ENCODE measurements around the gene TMEM250. TPM values are rescaled to one million over a fixed set of nuclear protein-coding genes. Genes with fewer than 3 reads are reported as not detected.

The TMEM250 gene
- total RNA-seq, 4 donors from 2014 or later, result 25.7 to 46.9 (median 41.5) TPM

DNA sequence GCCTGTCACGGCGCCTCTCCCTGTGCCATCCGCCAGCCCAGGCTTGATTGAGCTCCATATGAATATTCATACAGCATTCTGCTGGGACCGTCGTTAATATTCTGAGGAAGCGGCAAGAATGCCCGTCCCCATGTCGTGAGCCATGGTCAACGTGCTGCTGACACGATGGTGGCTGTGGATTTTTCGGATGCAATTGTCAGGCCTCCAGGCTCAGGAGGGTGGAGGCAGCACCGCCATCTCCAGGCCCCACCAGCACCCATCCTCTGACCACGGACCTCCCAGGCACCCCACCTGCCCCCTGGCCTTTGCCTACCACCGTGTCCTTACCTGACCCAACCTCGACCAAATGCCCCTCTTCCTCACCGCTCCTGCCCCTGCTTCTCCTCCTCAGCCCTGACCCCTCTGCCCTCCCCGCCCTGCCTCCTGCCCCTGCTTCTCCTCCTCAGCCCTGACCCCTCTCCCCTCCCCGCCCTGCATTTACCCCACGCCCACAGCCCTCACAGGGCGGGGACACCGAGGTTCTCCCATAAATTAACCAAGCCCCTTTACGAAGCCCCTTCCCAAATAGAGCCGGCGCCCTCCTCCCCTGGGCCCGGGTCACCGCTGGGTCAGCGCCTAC, 9.9 kb downstream of the TMEM250 start:
- H3K9me3 ChIP-seq, result no peaks in the 10 kb centered on the region
- peak overlapping the region; percentile 72 to 84 (median 74) for H3K27ac ChIP-seq
- ATAC-seq (no peak), DNase-seq (no peak)
- TF ChIP-seq, protein P1, sequence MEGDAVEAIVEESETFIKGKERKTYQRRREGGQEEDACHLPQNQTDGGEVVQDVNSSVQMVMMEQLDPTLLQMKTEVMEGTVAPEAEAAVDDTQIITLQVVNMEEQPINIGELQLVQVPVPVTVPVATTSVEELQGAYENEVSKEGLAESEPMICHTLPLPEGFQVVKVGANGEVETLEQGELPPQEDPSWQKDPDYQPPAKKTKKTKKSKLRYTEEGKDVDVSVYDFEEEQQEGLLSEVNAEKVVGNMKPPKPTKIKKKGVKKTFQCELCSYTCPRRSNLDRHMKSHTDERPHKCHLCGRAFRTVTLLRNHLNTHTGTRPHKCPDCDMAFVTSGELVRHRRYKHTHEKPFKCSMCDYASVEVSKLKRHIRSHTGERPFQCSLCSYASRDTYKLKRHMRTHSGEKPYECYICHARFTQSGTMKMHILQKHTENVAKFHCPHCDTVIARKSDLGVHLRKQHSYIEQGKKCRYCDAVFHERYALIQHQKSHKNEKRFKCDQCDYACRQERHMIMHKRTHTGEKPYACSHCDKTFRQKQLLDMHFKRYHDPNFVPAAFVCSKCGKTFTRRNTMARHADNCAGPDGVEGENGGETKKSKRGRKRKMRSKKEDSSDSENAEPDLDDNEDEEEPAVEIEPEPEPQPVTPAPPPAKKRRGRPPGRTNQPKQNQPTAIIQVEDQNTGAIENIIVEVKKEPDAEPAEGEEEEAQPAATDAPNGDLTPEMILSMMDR (IDR thresholded peaks at IDR 0.05 in 4 of 5, conservative IDR thresholded peaks at IDR 0.05 in 1 of 5), result no peak
- no peak for TF ChIP-seq POLR2A (IDR thresholded peaks at IDR 0.05)
- peaks cover 42 to 55% of the 10 kb centered on the region in 2 donors for H3K4me1 ChIP-seq
- no peaks in the 10 kb centered on the region for H3K36me3 ChIP-seq
- peak overlapping the region in 3 of 4 donors; percentile 40 to 55 (median 48) for H3K4me3 ChIP-seq
- intact Hi-C loops (cut with DNase I; ENCODE audit: low total_unique reads) (loop anchor here (1.0 to 2.0 kb wide), 2 partner anchors 10 to 14 kb away; partner anchors contain the start of genes NACC2 and TMEM250), in situ Hi-C loops (cut with MboI; ENCODE audit: low sequenced_read_pairs in 4 of 4) (no loop called here)
- no peaks in the 10 kb centered on the region for H3K27me3 ChIP-seq

DNA sequence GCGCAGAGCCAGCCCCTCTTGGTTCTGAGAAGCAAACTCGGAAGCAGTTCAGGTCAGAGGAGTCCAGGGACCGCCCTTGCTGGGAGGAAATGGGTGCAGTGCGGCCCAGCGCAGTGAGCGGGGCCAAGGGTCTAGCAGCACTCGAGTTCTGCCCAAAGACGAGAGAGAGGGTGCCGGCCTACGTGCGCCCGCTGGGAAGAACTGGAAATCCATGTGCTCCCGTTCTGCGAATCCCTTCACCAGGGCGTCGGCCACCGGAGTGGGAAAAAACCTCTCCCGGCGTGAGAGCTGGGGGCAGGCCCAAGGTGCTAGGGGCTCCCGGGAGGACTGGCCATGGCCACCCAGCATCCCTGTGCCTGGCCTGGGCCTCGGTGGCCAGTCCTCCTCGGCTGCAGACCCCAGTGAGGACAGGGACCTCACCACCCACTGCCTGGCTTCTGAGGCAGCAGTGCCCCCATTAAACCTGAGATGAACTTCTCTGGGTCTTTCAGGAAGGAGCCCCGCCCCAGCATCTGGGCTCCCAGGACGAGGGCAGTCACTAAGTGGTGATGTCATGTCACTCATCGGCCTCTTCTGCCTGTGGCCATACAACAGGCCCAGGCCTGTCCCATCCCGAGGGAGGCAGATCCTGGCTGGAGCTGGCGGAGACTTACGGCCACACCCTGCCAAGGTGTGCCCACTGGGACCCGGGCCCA, 10.6 kb downstream of the TMEM250 start:
- no peaks in the 10 kb centered on the region for H3K27me3 ChIP-seq
- peak overlapping the region in 3 of 4 donors; percentile 72 to 84 (median 75) for H3K27ac ChIP-seq
- intact Hi-C loops (cut with DNase I; ENCODE audit: low total_unique reads) (loop anchor here (2.0 kb wide), 1 partner anchor 13 kb away; the partner anchor contains the start of gene NACC2), in situ Hi-C loops (cut with MboI; ENCODE audit: low sequenced_read_pairs in 4 of 4) (no loop called here)
- ATAC-seq, result no peak
- peak in 1 of 2 donors; percentile 43 for DNase-seq
- H3K9me3 ChIP-seq, result no peaks in the 10 kb centered on the region
- H3K36me3 ChIP-seq, result no peaks in the 10 kb centered on the region
- no peak for TF ChIP-seq POLR2A (IDR thresholded peaks at IDR 0.05)
- TF ChIP-seq, protein P1 (IDR thresholded peaks at IDR 0.05 in 4 of 5, conservative IDR thresholded peaks at IDR 0.05 in 1 of 5), result no peak
- peaks cover 42 to 56% of the 10 kb centered on the region in 2 donors for H3K4me1 ChIP-seq
- H3K4me3 ChIP-seq, result no peak overlapping the region

DNA sequence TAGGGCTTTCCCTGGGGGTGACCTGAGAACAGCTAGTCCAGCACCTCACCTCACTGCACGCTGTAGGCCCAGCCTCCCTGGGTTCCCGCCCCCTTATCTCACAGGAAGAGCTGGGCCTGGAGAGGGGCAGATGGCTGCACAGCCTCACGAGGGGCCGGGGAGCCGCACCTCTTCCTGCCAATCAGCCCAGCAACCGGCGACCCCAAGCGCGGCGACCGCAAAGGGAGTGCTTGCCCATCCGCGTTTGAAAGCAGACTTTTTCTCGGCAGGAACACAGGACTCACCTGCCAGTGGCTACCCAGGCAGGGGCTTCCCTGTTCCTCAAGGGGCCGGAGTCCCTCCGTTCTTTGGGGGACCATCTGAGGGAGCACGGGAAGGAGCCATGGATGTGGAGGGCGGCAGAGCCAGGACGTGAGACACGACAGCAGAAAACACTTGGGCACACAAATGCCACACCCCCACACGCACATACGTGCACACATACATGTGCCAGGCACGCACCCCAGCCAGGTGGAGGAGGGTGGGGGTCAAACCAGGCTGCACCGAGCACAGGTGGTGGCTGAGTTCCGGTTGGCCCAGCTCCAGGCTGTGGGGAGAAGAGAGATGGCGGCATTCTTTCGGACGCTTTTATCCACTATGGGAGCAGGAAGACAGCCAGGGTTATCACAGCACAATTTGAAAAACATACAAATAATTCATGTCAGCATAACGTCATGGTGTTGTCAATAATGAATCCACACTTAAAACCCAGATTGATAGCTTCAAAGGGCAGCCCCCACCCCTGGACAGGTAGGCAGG, 11.3 kb downstream of the TMEM250 start:
- Histone ChIP-seq H3K4me1 (peaks cover 42 to 56% of the 10 kb centered on the region in 2 donors), H3K9me3 (no peaks in the 10 kb centered on the region), H3K27me3 (no peaks in the 10 kb centered on the region), H3K36me3 (no peaks in the 10 kb centered on the region), H3K27ac (peak overlapping the region in 2 of 4 donors; percentile 65 to 75), H3K4me3 (no peak overlapping the region)
- intact Hi-C loops (cut with DNase I; ENCODE audit: low total_unique reads) (no loop called here), in situ Hi-C loops (cut with MboI; ENCODE audit: low sequenced_read_pairs in 4 of 4) (no loop called here)
- no peak for ATAC-seq
- DNase-seq, result no peak
- no peak for TF ChIP-seq POLR2A (IDR thresholded peaks at IDR 0.05)
- TF ChIP-seq, protein P1 (IDR thresholded peaks at IDR 0.05 in 4 of 5, conservative IDR thresholded peaks at IDR 0.05 in 1 of 5), result no peak

DNA sequence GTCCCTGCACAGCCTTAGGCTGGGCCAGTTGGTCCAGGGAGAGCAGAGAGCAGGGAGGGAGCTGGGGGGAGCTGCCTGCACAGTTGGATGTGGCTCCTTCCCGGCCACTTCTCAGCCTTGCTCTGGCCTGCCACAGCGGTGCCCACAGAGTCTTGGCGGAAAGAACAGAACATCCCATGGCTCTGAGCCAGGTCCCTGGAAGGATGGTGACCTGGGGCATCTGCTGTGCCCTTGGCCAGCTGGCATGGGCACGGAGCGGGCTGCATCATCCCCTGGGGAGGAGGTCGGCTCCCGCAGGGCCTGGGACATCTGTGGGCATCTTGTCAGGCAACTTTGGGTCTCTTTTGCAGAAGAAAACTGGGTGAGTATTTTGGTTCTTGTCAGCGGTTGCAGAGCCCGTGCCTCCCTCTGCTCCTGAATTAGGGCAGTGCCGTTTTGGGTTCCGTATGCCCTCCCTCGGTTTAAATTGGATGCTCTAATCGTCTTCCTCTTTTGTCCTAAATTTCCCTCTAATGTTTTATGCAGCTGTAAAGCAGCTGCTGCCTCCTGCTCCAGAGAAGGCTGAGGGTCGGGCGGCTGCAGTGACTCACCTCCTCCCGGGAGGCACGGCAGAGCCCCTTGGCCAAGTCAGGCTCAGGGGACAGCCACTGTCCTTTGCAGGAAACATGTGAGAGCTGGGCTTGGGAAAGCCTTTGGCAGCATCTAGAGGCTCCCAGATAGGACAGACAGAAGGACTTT, 13.1 kb downstream of the TMEM250 start:
- peaks cover 41 to 49% of the 10 kb centered on the region in 2 donors for H3K4me1 ChIP-seq
- H3K9me3 ChIP-seq, result no peaks in the 10 kb centered on the region
- H3K36me3 ChIP-seq, result no peaks in the 10 kb centered on the region
- intact Hi-C loops (cut with DNase I; ENCODE audit: low total_unique reads), result no loop called here
- peak; percentile 55 to 58 for ATAC-seq
- H3K27ac ChIP-seq, result peak overlapping the region; percentile 31 to 65 (median 47)
- peak; percentile 61 to 84 for DNase-seq
- no peak overlapping the region for H3K4me3 ChIP-seq
- TF ChIP-seq, protein P1 (IDR thresholded peaks at IDR 0.05 in 4 of 5, conservative IDR thresholded peaks at IDR 0.05 in 1 of 5), result no peak
- no peak for TF ChIP-seq POLR2A (IDR thresholded peaks at IDR 0.05)
- in situ Hi-C loops (cut with MboI; ENCODE audit: low sequenced_read_pairs in 4 of 4), result no loop called here
- no peaks in the 10 kb centered on the region for H3K27me3 ChIP-seq

All from gastrocnemius medialis (tissue), 4 donors.